Gastrocnemius medialis (tissue), 4 donors: ENCODE results near the gene DHRSX. TPM values are rescaled to one million over a fixed set of nuclear protein-coding genes. Genes with fewer than 3 reads are reported as not detected.

Experiments
- ATAC-seq, 2 donors: fragments of 150-250 bp; one replicate each; pipeline ENCODE4 v1.9.1; 2016
- DNase-seq, 2 donors: peaks; one replicate each; pipeline ENCODE4 v3.0.0-alpha.2; 2019
- H3K27ac ChIP-seq, 4 donors: fragments of 200-600 bp; sonication (generic); 1 replicate in 1 of 4; 2 replicates in 3 of 4; pipeline ENCODE4 v1.5.1; 2016 to 2018; ENCODE audit warnings: mild to moderate bottlenecking in 2 of 4, moderate library complexity in 1 of 4
- H3K27me3 ChIP-seq, 3 donors: fragments of 200-600 bp; sonication (generic) in 2 of 3; 1 replicate in 1 of 3; 2 replicates in 2 of 3; pipeline versions ENCODE4 v1.5.1 to v1.6.0; 2016 to 2019; ENCODE audit warnings: mild to moderate bottlenecking in 1 of 3, moderate library complexity in 1 of 3
- H3K36me3 ChIP-seq, 2 donors: fragments of 200-600 bp; sonication (generic) in 1 of 2; one replicate each; pipeline ENCODE4 v1.5.1; 2017 to 2018
- H3K4me1 ChIP-seq, 2 donors: fragments of 200-600 bp; sonication (generic) in 1 of 2; one replicate each; pipeline ENCODE4 v1.5.1; 2016 to 2017; ENCODE audit warnings: mild to moderate bottlenecking in 2 of 2
- H3K4me3 ChIP-seq, 4 donors: fragments of 200-600 bp; sonication (generic) in 3 of 4; 1 replicate in 1 of 4; 2 replicates in 3 of 4; pipeline ENCODE4 v1.5.1; 2016 to 2019; ENCODE audit warnings: mild to moderate bottlenecking in 2 of 4
- H3K9me3 ChIP-seq, 3 donors: fragments of 200-600 bp; sonication (generic) in 2 of 3; 1 replicate in 1 of 3; 2 replicates in 2 of 3; pipeline ENCODE4 v1.5.1; 2016 to 2019
- POLR2A ChIP-seq, 2 donors: fragments of 450-650 bp; IDR thresholded peaks; one replicate each; pipeline ENCODE4 v1.6.1; 2017; ENCODE audit warnings: antibody characterized with exemption in 2 of 2, mild to moderate bottlenecking in 2 of 2, moderate library complexity in 2 of 2
- in situ Hi-C, 4 donors: fragments of 200-750 bp; cut with MboI; loops; one replicate each; pipeline versions ENCODE4 v1.15.0 to v1.8.0; 2017; ENCODE audit warnings: low sequenced_read_pairs in 4 of 4
- intact Hi-C: fragments of 100-400 bp; cut with DNase I; formaldehyde crosslinking; loops from one replicate; pipeline ENCODE4 v1.15.1; 2023; ENCODE audit warnings: low total_unique reads
- total RNA-seq, 4 donors: library from RNA; depleted of rRNA; stranded (reverse); fragments of >200 nt; gene quantifications; one replicate each; pipeline versions ENCODE4 v1.1.0 to v1.2.3, GENCODE V29; 2016
- TF ChIP-seq, protein P1 (sequence below), 5 experiments: fragments of 450-650 bp in 3 of 5; fragments of 200-600 bp in 2 of 5; sonication (generic) in 2 of 5; IDR thresholded peaks in 4 of 5; conservative IDR thresholded peaks in 1 of 5; 1 replicate in 4 of 5; 2 replicates in 1 of 5; pipeline ENCODE4 v1.5.1; 2016 to 2019; ENCODE audit warnings: antibody characterized with exemption in 5 of 5, mild to moderate bottlenecking in 3 of 5, moderate library complexity in 3 of 5

Gene DHRSX
- total RNA-seq, 4 donors from 2014 or later: 9.8 to 31.1 (median 13.6) TPM

DNA sequence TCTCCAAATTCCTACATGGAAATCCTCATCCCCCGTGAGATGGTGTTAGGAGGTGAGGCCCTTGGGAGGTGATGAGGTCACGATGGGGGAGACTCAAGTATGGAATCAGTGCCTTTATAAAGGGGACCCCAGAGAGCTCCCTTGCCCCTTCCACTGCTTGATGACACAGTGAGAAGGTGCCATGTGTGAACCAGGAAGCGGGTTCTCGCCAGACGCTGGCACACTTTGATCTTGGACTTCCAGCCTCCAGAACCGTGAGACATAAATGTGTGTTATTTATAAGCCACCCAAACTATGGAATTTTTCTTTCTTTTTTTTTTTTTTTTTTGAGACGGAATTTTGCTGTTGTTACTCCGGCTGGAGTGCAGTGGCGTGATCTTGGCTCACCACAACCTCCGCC, 237.6 kb downstream of the DHRSX start:
- intact Hi-C loops: no loop called here
- DNase-seq (no peak), ATAC-seq (no peak)
- Histone ChIP-seq H3K4me1 (no peaks in the 10 kb centered on the region), H3K4me3 (no peak overlapping the region), H3K27ac (no peak overlapping the region), H3K9me3 (no peaks in the 10 kb centered on the region), H3K27me3 (no peaks in the 10 kb centered on the region), H3K36me3 (peaks cover 0 to 5% of the 10 kb centered on the region in 2 donors)
- TF ChIP-seq, protein P1, sequence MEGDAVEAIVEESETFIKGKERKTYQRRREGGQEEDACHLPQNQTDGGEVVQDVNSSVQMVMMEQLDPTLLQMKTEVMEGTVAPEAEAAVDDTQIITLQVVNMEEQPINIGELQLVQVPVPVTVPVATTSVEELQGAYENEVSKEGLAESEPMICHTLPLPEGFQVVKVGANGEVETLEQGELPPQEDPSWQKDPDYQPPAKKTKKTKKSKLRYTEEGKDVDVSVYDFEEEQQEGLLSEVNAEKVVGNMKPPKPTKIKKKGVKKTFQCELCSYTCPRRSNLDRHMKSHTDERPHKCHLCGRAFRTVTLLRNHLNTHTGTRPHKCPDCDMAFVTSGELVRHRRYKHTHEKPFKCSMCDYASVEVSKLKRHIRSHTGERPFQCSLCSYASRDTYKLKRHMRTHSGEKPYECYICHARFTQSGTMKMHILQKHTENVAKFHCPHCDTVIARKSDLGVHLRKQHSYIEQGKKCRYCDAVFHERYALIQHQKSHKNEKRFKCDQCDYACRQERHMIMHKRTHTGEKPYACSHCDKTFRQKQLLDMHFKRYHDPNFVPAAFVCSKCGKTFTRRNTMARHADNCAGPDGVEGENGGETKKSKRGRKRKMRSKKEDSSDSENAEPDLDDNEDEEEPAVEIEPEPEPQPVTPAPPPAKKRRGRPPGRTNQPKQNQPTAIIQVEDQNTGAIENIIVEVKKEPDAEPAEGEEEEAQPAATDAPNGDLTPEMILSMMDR (IDR thresholded peaks at IDR 0.05 in 4 of 5, conservative IDR thresholded peaks at IDR 0.05 in 1 of 5): no peak
- no peak for TF ChIP-seq POLR2A (IDR thresholded peaks at IDR 0.05)
- in situ Hi-C loops: no loop called here

- no peaks in the 10 kb centered on the region for H3K9me3 ChIP-seq
- H3K36me3 ChIP-seq: peaks cover 0 to 5% of the 10 kb centered on the region in 2 donors
- TF ChIP-seq, protein P1 (IDR thresholded peaks at IDR 0.05 in 4 of 5, conservative IDR thresholded peaks at IDR 0.05 in 1 of 5): no peak
- no peak for TF ChIP-seq POLR2A (IDR thresholded peaks at IDR 0.05)
- in situ Hi-C loops (no loop called here), intact Hi-C loops (no loop called here)
- H3K27me3 ChIP-seq: no peaks in the 10 kb centered on the region
- H3K4me3 ChIP-seq: no peak overlapping the region
- no peaks in the 10 kb centered on the region for H3K4me1 ChIP-seq
- H3K27ac ChIP-seq: no peak overlapping the region
- ATAC-seq (no peak), DNase-seq (no peak)
Observed at GRCh38 chrX:2262668-2263055, 238.1 kb downstream of the DHRSX start.

DNA sequence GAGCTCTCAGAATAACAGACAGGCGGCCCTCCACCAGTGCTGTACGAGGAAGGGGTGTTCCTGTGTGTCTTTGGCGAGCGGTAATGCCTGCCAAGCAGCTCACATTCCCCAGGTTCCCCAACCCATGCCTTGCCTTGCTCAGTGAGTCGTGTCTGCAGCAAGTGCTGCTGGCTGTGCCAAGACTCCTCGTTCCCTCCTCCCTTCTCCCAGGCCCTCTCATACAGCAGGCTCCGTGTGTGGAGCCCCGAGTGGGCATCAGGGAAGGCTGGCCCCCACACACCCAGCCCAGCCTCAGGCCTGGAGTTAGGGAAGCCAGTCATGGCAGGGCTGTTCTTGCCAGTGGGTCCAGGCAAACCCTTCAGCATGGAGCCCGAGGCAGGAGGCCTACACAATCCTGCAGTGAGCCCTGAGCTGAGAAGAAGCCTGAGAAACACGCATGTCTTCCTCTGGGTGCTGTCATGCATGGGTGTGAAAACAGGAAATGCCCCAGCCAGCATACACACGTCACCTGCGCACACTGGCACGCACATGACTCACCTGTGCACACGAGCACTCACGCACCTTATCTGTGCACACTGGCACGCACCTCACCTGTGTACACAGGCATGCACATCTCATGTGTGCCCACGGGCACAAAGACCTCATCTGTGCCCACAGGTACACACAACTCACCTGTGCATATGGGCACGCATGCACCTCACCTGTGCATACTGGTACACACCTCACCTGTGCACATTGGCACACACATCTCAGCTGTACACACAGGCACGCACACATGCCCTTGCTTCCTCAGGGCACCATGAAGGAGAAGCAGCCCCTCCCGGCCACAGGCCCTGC, 238.7 kb downstream of the DHRSX start:
- DNase-seq: no peak

GRCh38 chrX:2252331-2253065, 248.3 kb downstream of the DHRSX start:
- intact Hi-C loops (no loop called here), in situ Hi-C loops (no loop called here)
- DNase-seq: no peak
- Histone ChIP-seq H3K27ac (no peak overlapping the region), H3K4me3 (no peak overlapping the region), H3K4me1 (no peaks in the 10 kb centered on the region), H3K27me3 (no peaks in the 10 kb centered on the region), H3K36me3 (no peaks in the 10 kb centered on the region), H3K9me3 (no peaks in the 10 kb centered on the region)
- TF ChIP-seq POLR2A (IDR thresholded peaks at IDR 0.05): no peak
- TF ChIP-seq, protein P1 (IDR thresholded peaks at IDR 0.05 in 4 of 5, conservative IDR thresholded peaks at IDR 0.05 in 1 of 5): no peak
- ATAC-seq: no peak

More for the DNA sequence above, 238.7 kb downstream of the DHRSX start:
- no peak overlapping the region for H3K27ac ChIP-seq
- intact Hi-C loops (no loop called here), in situ Hi-C loops (no loop called here)
- no peaks in the 10 kb centered on the region for H3K27me3 ChIP-seq
- TF ChIP-seq POLR2A (IDR thresholded peaks at IDR 0.05): no peak
- no peaks in the 10 kb centered on the region for H3K9me3 ChIP-seq
- H3K36me3 ChIP-seq: peaks cover 0 to 5% of the 10 kb centered on the region in 2 donors
- no peak for ATAC-seq
- no peak overlapping the region for H3K4me3 ChIP-seq
- no peaks in the 10 kb centered on the region for H3K4me1 ChIP-seq

DNA sequence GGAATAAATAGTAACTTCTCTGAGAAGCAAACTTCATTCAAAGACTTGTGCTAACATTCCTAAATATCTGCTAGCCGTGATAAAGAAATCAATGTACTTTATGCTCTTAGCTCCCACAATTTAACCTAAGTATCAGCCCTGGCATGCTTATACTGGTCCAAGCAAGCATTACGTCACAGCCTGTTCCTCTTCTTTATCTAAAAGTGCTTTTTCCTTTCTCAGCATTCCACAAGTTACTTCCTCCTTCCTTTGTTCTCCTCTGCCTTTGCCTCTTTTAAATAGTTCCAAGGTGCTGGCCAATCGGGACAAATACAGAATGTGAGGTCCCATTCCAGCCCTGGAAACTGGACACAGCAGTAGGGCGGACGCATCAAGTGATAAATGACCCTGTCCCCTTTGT, 249.6 kb downstream of the DHRSX start:
- no peaks in the 10 kb centered on the region for H3K9me3 ChIP-seq
- TF ChIP-seq, protein P1 (IDR thresholded peaks at IDR 0.05 in 4 of 5, conservative IDR thresholded peaks at IDR 0.05 in 1 of 5): no peak
- TF ChIP-seq POLR2A (IDR thresholded peaks at IDR 0.05): no peak
- H3K36me3 ChIP-seq: no peaks in the 10 kb centered on the region
- DNase-seq: no peak
- in situ Hi-C loops: no loop called here
- no peak overlapping the region for H3K4me3 ChIP-seq
- H3K27ac ChIP-seq: no peak overlapping the region
- no peaks in the 10 kb centered on the region for H3K4me1 ChIP-seq
- ATAC-seq: no peak
- intact Hi-C loops: no loop called here
- no peaks in the 10 kb centered on the region for H3K27me3 ChIP-seq
